Right lobe of liver (tissue), 6 donors: ENCODE data around the gene YOD1. TPM values are rescaled to one million over a fixed set of nuclear protein-coding genes. Genes with fewer than 3 reads are reported as not detected.

ENCODE experiments used
- ATAC-seq, 4 donors: fragments of 200-7000 bp; cut with Tn5 transposase; one replicate each; pipeline ENCODE4 v1.9.1; 2020; ENCODE audit warnings: mild to moderate bottlenecking in 4 of 4, moderate library complexity in 4 of 4
- DNase-seq, 3 donors: peaks; one replicate each; pipeline ENCODE4 v3.0.0-alpha.2; 2020
- H3K27ac ChIP-seq, 3 donors: fragments of 200-600 bp; one replicate each; pipeline ENCODE4 v1.8.0; 2022
- H3K27me3 ChIP-seq, 2 donors: fragments of 200-600 bp; one replicate each; pipeline ENCODE4 v1.8.0; 2022
- H3K36me3 ChIP-seq, 4 donors: fragments of 200-600 bp; sonication (generic) in 1 of 4; one replicate each; pipeline versions ENCODE4 v1.5.1 to v1.8.0; 2017 to 2022; ENCODE audit warnings: control low read depth in 1 of 4
- H3K4me1 ChIP-seq, 4 donors: fragments of 200-600 bp; sonication (generic) in 1 of 4; one replicate each; pipeline versions ENCODE4 v1.5.1 to v1.8.0; 2017 to 2022; ENCODE audit warnings: control low read depth in 1 of 4
- H3K4me3 ChIP-seq, 3 donors: fragments of 200-600 bp; one replicate each; pipeline ENCODE4 v1.8.0; 2022
- H3K9me3 ChIP-seq, 4 donors: fragments of 200-600 bp; sonication (generic) in 1 of 4; one replicate each; pipeline versions ENCODE4 v1.5.1 to v1.8.0; 2017 to 2022; ENCODE audit warnings: control low read depth in 1 of 4
- POLR2A ChIP-seq: fragments of 450-650 bp; IDR thresholded peaks from one replicate; pipeline ENCODE4 v1.6.1; 2017; ENCODE audit warnings: antibody characterized with exemption, mild to moderate bottlenecking
- WGBS: methylation state at CpG from one replicate; pipeline ENCODE4 v1.1.6; 2018; ENCODE audit warnings: low coverage, low lambda C conversion rate; ENCODE audit not compliant: insufficient coverage; ENCODE audit errors: missing lambda C conversion rate; 5-methylcytosine and 5-hydroxymethylcytosine counted together
- intact Hi-C, 2 donors: fragments of 100-400 bp; cut with DNase I; formaldehyde crosslinking; loops; one replicate each; pipeline versions ENCODE4 v1.11.2 to v1.14.1; 2022
- total RNA-seq, 6 experiments: library from RNA; depleted of rRNA in 2 of 6; stranded (reverse); fragments of >200 nt in 2 of 6; fragmentation: NEBNext Ultra II Directional in 3 of 6; extraction: Animal tissue kit (Norgen Biotek cat#: 25700) in 3 of 6; gene quantifications; one replicate each; pipeline versions ENCODE4 v1.1.0 to v1.2.4, GENCODE V29; 2016 to 2023
- TF ChIP-seq, protein P1 (sequence below), 4 donors: fragments of 200-600 bp in 3 of 4; fragments of 450-650 bp in 1 of 4; IDR thresholded peaks; one replicate each; pipeline versions ENCODE4 v1.5.1 to v1.8.0; 2016 to 2022; ENCODE audit warnings: antibody characterized with exemption in 4 of 4, mild to moderate bottlenecking in 2 of 4
- donor health status: DM: no; HTN: yes; CAD: no.
- donor health status: DM: no; HTN: no; CAD: no.
- donor health status: DM: no; HTN: no; CAD: no.
- donor health status: DM: no; HTN: yes; CAD: no.
- donor health status: DM: no; HTN: yes; CAD: no.

The YOD1 gene
- total RNA-seq, 6 experiments from 2014 or later, result 3.0 to 4.8 (median 3.5) TPM

DNA sequence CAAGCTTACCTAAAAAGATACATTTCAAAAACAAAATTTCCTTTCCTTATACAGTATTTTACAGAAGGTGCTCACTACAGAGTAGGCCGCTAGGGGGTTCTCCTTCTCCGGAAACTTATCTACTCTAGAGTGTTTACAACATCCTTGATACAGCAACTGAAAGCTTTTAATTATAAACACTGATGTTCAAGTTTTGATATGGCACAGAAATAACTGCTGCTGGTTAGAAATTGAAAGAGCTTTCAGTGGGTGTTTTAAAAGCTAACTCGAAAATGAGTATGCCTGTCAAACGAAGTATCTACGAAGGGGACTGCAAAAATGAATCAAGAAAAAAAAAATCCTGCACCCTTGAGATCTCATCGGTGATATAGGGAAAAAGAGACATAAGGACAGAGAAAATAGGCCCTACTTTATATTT, 1.0 kb downstream of the YOD1 start:
- no peaks in the 10 kb centered on the region for H3K27me3 ChIP-seq
- peaks cover 0 to 11% (median 0%) of the 10 kb centered on the region in 4 donors for H3K36me3 ChIP-seq
- DNase-seq, result no peak
- H3K4me3 ChIP-seq, result peak overlapping the region; percentile 69 to 96 (median 86)
- under 1% methylated on average over 6 of the region's 6 CpGs for WGBS
- peak overlapping the region; percentile 69 to 83 (median 76) for H3K27ac ChIP-seq
- peak; percentile 27 to 41 (median 40) for ATAC-seq
- intact Hi-C loops, result no loop called here
- TF ChIP-seq POLR2A, result no peak
- TF ChIP-seq, protein P1, sequence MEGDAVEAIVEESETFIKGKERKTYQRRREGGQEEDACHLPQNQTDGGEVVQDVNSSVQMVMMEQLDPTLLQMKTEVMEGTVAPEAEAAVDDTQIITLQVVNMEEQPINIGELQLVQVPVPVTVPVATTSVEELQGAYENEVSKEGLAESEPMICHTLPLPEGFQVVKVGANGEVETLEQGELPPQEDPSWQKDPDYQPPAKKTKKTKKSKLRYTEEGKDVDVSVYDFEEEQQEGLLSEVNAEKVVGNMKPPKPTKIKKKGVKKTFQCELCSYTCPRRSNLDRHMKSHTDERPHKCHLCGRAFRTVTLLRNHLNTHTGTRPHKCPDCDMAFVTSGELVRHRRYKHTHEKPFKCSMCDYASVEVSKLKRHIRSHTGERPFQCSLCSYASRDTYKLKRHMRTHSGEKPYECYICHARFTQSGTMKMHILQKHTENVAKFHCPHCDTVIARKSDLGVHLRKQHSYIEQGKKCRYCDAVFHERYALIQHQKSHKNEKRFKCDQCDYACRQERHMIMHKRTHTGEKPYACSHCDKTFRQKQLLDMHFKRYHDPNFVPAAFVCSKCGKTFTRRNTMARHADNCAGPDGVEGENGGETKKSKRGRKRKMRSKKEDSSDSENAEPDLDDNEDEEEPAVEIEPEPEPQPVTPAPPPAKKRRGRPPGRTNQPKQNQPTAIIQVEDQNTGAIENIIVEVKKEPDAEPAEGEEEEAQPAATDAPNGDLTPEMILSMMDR (IDR thresholded peaks at IDR 0.05), result peak; percentile 69 to 80 (median 76)
- no peaks in the 10 kb centered on the region for H3K9me3 ChIP-seq
- peaks cover 0 to 16% (median 1%) of the 10 kb centered on the region in 4 donors for H3K4me1 ChIP-seq

GRCh38 chr1:207049514-207049913, 1.5 kb downstream of the YOD1 start:
- no peak overlapping the region for H3K27ac ChIP-seq
- H3K27me3 ChIP-seq, result no peaks in the 10 kb centered on the region
- ATAC-seq (no peak), DNase-seq (no peak)
- H3K4me3 ChIP-seq, result peak overlapping the region in 1 of 3 donors; percentile 86
- TF ChIP-seq POLR2A, result no peak
- TF ChIP-seq, protein P1 (IDR thresholded peaks at IDR 0.05), result no peak
- 31% methylated on average over 8 of the region's 8 CpGs for WGBS
- H3K36me3 ChIP-seq, result peaks cover 0 to 11% (median 0%) of the 10 kb centered on the region in 4 donors
- intact Hi-C loops, result no loop called here
- H3K4me1 ChIP-seq, result peaks cover 0 to 16% (median 1%) of the 10 kb centered on the region in 4 donors
- H3K9me3 ChIP-seq, result no peaks in the 10 kb centered on the region

GRCh38 chr1:207049054-207049453, 2.0 kb downstream of the YOD1 start:
- H3K4me1 ChIP-seq, result peaks cover 0 to 19% (median 1%) of the 10 kb centered on the region in 4 donors
- DNase-seq, result no peak

GRCh38 chr1:207048041-207048440, 3.0 kb downstream of the YOD1 start:
- WGBS, result 75% methylated on average over 6 of the region's 6 CpGs
- TF ChIP-seq POLR2A, result no peak
- TF ChIP-seq, protein P1 (IDR thresholded peaks at IDR 0.05), result no peak
- no peaks in the 10 kb centered on the region for H3K27me3 ChIP-seq

More at GRCh38 chr1:207049054-207049453, 2.0 kb downstream of the YOD1 start:
- no peak for ATAC-seq
- no peaks in the 10 kb centered on the region for H3K9me3 ChIP-seq
- peaks cover 0 to 11% (median 0%) of the 10 kb centered on the region in 4 donors for H3K36me3 ChIP-seq
- 67% methylated on average over 4 of the region's 4 CpGs for WGBS
- intact Hi-C loops, result no loop called here
- no peaks in the 10 kb centered on the region for H3K27me3 ChIP-seq
- TF ChIP-seq, protein P1 (IDR thresholded peaks at IDR 0.05), result no peak
- no peak for TF ChIP-seq POLR2A
- no peak overlapping the region for H3K4me3 ChIP-seq
- no peak overlapping the region for H3K27ac ChIP-seq

More at GRCh38 chr1:207048041-207048440, 3.0 kb downstream of the YOD1 start:
- intact Hi-C loops, result no loop called here
- DNase-seq (no peak), ATAC-seq (no peak)
- Histone ChIP-seq H3K9me3 (no peaks in the 10 kb centered on the region), H3K27ac (no peak overlapping the region), H3K4me3 (no peak overlapping the region), H3K36me3 (peaks cover 0 to 11% (median 0%) of the 10 kb centered on the region in 4 donors), H3K4me1 (peaks cover 0 to 29% (median 1%) of the 10 kb centered on the region in 4 donors)
